SHP77 treated with DMSO at 0.1 percent for 48 hours (cell line): Measurements from ENCODE around the gene PEX26.
"Not testable (repeated sequence)": the region's sequence is repeated elsewhere in the genome, so short reads cannot be mapped to it uniquely, and the experiment has no call there.

ENCODE experiments used
- DNase-seq: peaks from one replicate; lab custom pipeline; 2025; lab: John Stamatoyannopoulos, UW

Gene PEX26

DNA sequence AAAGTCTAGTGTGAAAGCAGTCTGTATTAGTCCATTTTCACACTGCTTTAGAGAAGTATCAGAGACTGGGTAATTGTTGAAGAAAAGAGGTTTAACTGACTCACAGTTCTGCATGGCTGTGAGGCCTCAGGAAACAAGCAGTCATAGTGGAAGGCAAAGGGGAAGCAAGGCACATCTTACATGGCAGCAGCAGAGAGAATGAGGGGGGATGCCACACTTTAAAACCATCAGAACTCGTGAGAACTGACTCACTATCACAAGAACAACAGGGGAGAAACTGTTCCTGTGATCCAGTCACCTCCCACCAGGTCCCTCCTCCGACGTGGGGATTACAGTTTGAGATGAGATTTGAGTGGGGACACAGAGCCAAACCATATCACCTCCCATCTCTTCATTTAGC, 19.0 kb downstream of the PEX26 start:
- no peak for DNase-seq

DNA sequence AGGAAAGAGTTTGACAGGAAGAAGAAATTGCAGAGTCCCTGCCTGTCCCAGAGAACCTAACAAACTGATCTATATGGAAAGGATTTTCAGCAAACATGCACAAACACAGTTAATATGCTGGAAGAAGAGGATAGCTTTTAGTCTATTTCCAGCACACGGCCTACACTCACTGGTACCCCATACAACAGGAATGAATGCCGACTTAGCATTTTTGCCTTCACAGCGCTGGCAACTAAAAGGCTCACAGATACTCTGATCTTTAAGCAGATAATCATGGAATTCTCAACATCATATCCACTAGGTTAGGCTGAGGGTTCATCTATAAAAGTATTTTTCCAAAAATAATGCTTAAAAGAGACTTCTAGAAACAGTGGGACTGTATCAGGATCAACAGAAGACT, 23.0 kb downstream of the PEX26 start:
- DNase-seq = no peak

GRCh38 chr22:18101536-18101935, 23.7 kb downstream of the PEX26 start:
- no peak for DNase-seq

GRCh38 chr22:18103527-18104269, 25.9 kb downstream of the PEX26 start:
- DNase-seq = no peak

DNA sequence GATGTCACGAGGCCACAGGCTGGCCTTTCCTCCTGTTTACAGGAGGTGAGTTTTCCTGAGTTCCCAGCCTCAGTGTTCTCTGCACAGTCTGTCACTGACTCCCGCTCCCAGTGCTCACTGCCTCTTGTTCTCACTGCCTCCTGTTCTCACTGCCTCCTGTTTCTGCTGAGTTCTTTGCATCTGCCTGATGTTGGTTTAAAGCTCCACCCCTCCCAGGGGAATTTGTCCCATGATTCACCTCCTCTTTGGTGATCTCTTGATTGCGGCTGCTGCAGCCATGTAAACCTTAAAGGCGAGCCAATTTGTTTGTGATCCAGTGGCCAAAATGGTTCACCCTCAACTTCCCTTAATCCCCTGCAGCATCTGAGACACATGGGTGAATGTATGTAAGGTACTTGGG, 26.8 kb downstream of the PEX26 start:
- DNase-seq = no peak

DNA sequence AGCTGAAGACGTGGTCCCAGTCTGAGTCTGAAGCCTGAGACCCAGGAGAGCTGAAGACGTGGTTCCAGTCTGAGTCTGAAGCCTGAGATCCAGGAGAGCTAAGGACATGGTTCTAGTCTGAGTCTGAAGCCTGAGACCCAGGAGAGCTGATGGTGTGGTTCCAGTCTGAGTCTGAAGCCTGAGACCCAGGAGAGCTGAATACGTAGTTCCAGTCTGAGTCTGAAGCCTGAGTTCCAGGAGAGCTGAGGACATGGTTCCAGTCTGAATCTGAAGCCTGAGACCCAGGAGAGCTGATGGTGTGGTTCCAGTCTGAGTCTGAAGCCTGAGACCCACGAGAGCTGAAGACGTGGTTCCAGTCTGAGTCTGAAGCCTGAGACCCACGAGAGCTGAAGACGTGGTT, 28.2 kb downstream of the PEX26 start:
- not testable (repeated sequence) for DNase-seq

- DNase-seq = not testable (repeated sequence)
Observed at GRCh38 chr22:18106550-18107341, 29.0 kb downstream of the PEX26 start.

GRCh38 chr22:18108187-18108586, 30.4 kb downstream of the PEX26 start:
- no peak for DNase-seq

- no peak for DNase-seq
Observed at GRCh38 chr22:18109410-18110193, 31.8 kb downstream of the PEX26 start.

DNA sequence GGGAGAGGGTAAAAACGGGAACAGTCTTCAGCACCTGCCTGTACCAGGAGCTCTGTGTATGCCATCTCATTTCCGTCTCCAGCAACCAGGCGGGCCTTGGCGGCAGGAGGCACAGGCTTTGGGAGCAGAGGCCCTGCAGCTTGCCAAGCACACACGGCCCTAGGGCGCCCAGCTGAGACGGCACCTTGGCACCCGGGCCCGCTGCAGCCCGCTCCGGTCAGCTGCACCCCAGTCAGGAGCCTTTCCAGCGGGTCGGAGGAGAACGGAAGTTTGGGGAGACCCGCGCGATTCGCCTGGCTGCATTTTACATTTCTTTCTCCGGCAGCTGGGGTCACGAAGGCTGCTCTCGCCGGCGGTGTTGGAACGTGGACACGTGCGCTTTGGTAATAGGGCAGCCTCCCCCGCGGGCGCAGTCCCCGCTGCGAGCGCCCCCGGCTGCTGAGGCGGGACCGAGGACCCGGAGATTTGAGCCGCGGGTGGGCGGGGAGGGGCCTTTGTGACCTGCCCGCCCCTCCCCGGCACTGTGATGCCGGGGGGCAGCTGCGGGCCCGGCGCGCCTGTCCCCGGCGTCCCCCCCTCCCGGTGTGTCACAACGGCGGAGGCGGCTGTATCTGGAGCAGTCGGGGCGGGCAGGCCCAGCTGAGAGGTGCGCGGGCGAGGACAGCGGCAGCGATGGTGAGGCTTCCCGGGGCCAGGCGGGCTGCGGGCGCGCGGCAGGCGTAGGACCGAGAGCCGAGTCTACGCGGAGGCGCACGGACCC, 32.6 kb downstream of the PEX26 start, which contains the start of gene TUBA8:
TSS of gene TUBA8 (plus strand) at position 616 of the 760 bp plus-strand sequence. CDS start at position 673, 57 bp downstream.
- DNase-seq = peak; percentile 46

DNA sequence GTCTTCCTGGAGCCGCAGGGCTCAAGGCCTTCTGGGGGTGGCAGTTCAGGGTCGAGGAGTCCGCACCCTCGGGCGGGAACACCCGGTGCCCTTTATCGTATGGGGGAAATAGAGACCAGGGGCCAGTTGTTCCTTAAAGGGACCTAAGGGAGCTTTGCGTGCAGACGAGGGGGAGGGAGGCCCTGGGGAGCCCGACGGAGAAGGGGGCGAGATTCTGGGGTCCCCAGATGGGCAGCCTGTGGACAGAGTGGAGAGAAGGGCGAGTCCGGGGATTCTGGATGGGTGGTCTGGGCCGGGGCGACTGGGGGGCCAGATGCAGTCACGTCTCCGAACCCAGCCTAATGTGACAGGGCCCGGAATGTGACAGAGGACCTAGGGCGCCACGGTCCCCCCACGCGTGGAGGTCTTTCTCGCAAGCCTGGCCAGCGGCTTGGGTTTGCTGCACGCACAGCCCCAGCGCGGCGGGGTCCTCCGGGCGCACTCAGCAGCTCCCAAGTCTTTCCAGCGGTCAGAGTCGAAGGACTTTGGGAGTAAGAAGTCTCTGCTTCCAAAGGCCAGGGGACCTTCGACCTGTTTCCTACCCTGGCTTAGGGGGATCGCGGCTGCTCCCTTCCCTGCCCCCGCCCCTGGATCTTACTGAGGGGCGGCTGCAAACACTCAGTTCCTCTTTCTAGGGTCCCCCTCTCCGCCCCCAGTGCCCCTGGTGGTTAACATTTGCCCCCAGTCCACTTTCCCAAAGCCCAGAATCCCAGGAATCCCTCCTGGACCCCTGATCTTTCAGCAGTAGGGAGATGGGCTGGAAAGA, 33.4 kb downstream of the PEX26 start:
- DNase-seq = no peak

DNA sequence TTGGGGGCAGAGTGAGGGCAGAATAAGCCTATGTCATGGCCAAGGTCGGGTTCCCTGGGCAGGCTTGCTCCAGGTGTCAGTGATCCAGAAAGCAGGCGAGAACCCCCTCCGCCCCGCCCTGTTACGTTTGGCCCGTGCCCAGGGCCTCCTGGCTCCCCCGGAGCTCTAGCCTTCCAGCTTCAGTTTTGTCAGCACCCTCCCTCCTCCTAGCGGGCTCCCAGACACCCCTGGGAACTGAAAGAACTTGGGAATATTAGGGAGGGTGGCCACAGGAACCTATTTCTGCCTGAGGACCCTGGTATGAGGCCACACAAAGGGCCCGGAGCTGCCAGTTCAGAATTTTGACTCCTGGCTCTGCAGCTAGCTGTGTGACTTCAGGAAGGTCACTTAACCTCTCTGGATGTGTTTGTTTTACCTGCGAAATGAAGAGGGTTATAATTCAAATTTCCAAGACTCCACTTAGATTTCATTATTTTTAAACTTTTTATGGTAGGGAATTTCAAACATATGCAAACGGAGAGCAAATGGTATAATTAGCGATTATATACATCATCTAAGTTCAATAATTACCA, 34.1 kb downstream of the PEX26 start:
- no peak for DNase-seq

GRCh38 chr22:18112440-18112839, 34.6 kb downstream of the PEX26 start:
- no peak for DNase-seq

GRCh38 chr22:18113680-18114394, 36.0 kb downstream of the PEX26 start:
- DNase-seq = no peak

DNA sequence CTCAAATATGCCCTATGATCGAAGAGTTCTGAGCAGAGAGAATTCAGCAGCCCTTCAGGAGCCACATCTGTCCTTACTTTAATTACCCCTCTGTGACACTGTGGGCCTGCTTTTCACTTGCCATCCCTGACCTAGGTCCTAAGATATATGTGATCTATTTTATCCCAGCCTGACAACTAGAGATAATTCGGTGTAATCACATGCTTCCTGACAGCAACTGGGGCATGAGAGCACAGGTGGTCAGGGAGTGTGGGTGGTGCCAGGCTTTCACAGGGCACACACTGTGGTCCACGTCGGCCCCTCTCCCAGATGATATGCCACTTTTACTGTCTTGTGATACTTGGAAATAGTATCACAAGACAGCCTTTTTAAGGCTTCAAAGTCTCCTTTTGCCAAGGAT, 36.7 kb downstream of the PEX26 start:
- DNase-seq = no peak

GRCh38 chr22:18114976-18115652, 37.3 kb downstream of the PEX26 start:
- DNase-seq = no peak

GRCh38 chr22:18115906-18116371, 38.1 kb downstream of the PEX26 start:
- no peak for DNase-seq

GRCh38 chr22:18116634-18117033, 38.8 kb downstream of the PEX26 start:
- no peak for DNase-seq

GRCh38 chr22:18118345-18118915, 40.6 kb downstream of the PEX26 start:
- DNase-seq = no peak
